Mesendoderm (in vitro differentiated cells): ENCODE data around the gene TRIM33.
"Not testable (repeated sequence)": the region's sequence is repeated elsewhere in the genome, so short reads cannot be mapped to it uniquely, and the experiment has no call there.

Experiments used
- DNase-seq: peaks from one replicate; pipeline ENCODE4 v3.0.0; 2013
- H2AK5ac ChIP-seq: 2 replicates; pipeline ENCODE4 v1.6.1; 2013; ENCODE audit warnings: low read length, inconsistent platforms
- H2BK120ac ChIP-seq: 2 replicates; pipeline ENCODE4 v1.6.1; 2013; ENCODE audit warnings: low read depth, mild to moderate bottlenecking, low read length, moderate library complexity, mixed read lengths
- H2BK15ac ChIP-seq: replicated peaks from 2 replicates; pipeline ENCODE4 v1.6.1; 2013; ENCODE audit warnings: low read depth, mild to moderate bottlenecking, moderate library complexity
- H2BK5ac ChIP-seq: 2 replicates; pipeline ENCODE4 v1.6.1; 2013; ENCODE audit warnings: low read length, inconsistent platforms
- H3K18ac ChIP-seq: 2 replicates; pipeline ENCODE4 v1.6.1; 2013; ENCODE audit warnings: mild to moderate bottlenecking, low read length, mixed read lengths
- H3K23ac ChIP-seq: one replicate; pipeline ENCODE4 v1.6.1; 2013; ENCODE audit warnings: low read length
- H3K27ac ChIP-seq: 2 replicates; pipeline ENCODE4 v1.5.1; 2013; ENCODE audit warnings: low read depth, mild to moderate bottlenecking, inconsistent platforms, low read length, moderate library complexity
- H3K27me3 ChIP-seq: 2 replicates; pipeline ENCODE4 v1.6.1; 2013; ENCODE audit warnings: low read length, control low read depth, mild to moderate bottlenecking, inconsistent platforms; ENCODE audit not compliant: insufficient read depth, poor library complexity
- H3K36me3 ChIP-seq: 2 replicates; pipeline ENCODE4 v1.6.1; 2013; ENCODE audit warnings: low read length, inconsistent platforms; ENCODE audit not compliant: control insufficient read depth, insufficient read depth
- H3K4ac ChIP-seq: one replicate; pipeline ENCODE4 v1.6.1; 2013; ENCODE audit warnings: low read depth, mild to moderate bottlenecking, low read length, moderate library complexity
- H3K4me1 ChIP-seq: 2 replicates; pipeline ENCODE4 v1.6.1; 2013; ENCODE audit warnings: low read depth, low read length, inconsistent platforms; ENCODE audit not compliant: control insufficient read depth
- H3K4me2 ChIP-seq: 2 replicates; pipeline ENCODE4 v1.6.1; 2013; ENCODE audit warnings: low read length
- H3K4me3 ChIP-seq: 2 replicates; pipeline ENCODE4 v1.5.1; 2013; ENCODE audit warnings: mild to moderate bottlenecking, low read length
- H3K56ac ChIP-seq: one replicate; pipeline ENCODE4 v1.6.1; 2013; ENCODE audit warnings: low read length
- H3K79me1 ChIP-seq: 2 replicates; pipeline ENCODE4 v1.6.1; 2013; ENCODE audit warnings: low read length, inconsistent platforms
- H3K79me2 ChIP-seq: 2 replicates; pipeline ENCODE4 v1.6.1; 2013; ENCODE audit warnings: mild to moderate bottlenecking, low read length; ENCODE audit not compliant: control insufficient read depth, insufficient read depth
- H3K9ac ChIP-seq: 2 replicates; pipeline ENCODE4 v1.6.1; 2013; ENCODE audit warnings: low read length, inconsistent platforms
- H4K5ac ChIP-seq: one replicate; pipeline ENCODE4 v1.6.1; 2013; ENCODE audit warnings: low read length
- H4K8ac ChIP-seq: one replicate; pipeline ENCODE4 v1.6.1; 2013; ENCODE audit warnings: low read depth, mild to moderate bottlenecking, control low read depth, low read length, moderate library complexity
- WGBS: extraction: QIAGEN DNeasy Blood & Tissue Kit; methylation state at CpG from one replicate; pipeline ENCODE4 v1.1.7; 2013; ENCODE audit warnings: low lambda C conversion rate, missing lambda C conversion rate; ENCODE audit not compliant: insufficient coverage; ENCODE audit errors: extremely low coverage; 5-methylcytosine and 5-hydroxymethylcytosine counted together

The TRIM33 gene

GRCh38 chr1:114428083-114428754 is 82.8 kb downstream of the TRIM33 start:
- H2BK5ac ChIP-seq = no peak overlapping the region
- H4K5ac ChIP-seq = no peak overlapping the region
- no peak overlapping the region for H3K4me3 ChIP-seq
- H2AK5ac ChIP-seq = no peak overlapping the region
- H3K79me2 ChIP-seq = no peaks in the 10 kb centered on the region
- no peak overlapping the region for H3K56ac ChIP-seq
- no peaks in the 10 kb centered on the region for H3K4me1 ChIP-seq
- no peak overlapping the region for H3K9ac ChIP-seq
- H2BK15ac ChIP-seq = no peak overlapping the region
- peaks cover 1% of the 10 kb centered on the region for H3K36me3 ChIP-seq
- no peak overlapping the region for H2BK120ac ChIP-seq
- no peaks in the 10 kb centered on the region for H3K27me3 ChIP-seq
- H3K18ac ChIP-seq = no peak overlapping the region
- no CpG with 5 or more reads among the region's 1 CpG for WGBS
- peak; percentile 8 for DNase-seq
- H3K79me1 ChIP-seq = no peaks in the 10 kb centered on the region
- no peak overlapping the region for H4K8ac ChIP-seq
- no peak overlapping the region for H3K23ac ChIP-seq
- H3K4me2 ChIP-seq = no peak overlapping the region
- H3K27ac ChIP-seq = no peak overlapping the region
- H3K4ac ChIP-seq = no peak overlapping the region

- Histone ChIP-seq H3K27ac (no peak overlapping the region), H4K8ac (no peak overlapping the region), H2BK120ac (no peak overlapping the region), H3K23ac (no peak overlapping the region), H3K36me3 (peaks cover 1% of the 10 kb centered on the region), H3K4me3 (no peak overlapping the region), H3K79me2 (no peaks in the 10 kb centered on the region), H3K56ac (no peak overlapping the region), H4K5ac (no peak overlapping the region), H3K18ac (no peak overlapping the region), H2BK15ac (no peak overlapping the region), H2AK5ac (no peak overlapping the region), H3K79me1 (no peaks in the 10 kb centered on the region), H3K9ac (no peak overlapping the region), H3K27me3 (no peaks in the 10 kb centered on the region), H2BK5ac (no peak overlapping the region), H3K4ac (no peak overlapping the region), H3K4me2 (no peak overlapping the region), H3K4me1 (no peaks in the 10 kb centered on the region)
- WGBS = no CpG with 5 or more reads among the region's 3 CpGs
- DNase-seq = no peak
Measured at GRCh38 chr1:114427612-114428011, 83.4 kb downstream of the TRIM33 start.

DNA sequence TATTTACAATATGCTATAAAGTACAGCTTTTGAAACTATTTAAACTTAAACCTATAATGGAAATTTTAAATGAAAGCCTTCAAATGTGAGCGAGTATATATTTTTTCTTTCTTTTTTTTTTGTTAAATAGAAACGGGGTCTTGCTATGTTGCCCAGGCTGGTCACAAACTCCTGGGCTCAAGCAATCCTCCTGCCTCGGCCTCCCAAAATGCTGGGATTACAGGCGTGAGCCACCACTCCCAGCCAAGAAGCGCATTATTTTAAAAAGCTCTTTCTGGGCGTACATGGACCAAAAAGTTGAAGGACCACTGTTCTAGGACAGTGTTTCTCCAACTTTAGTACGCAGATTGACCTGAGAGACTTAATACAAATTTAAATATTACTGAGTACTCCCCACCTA is 87.5 kb downstream of the TRIM33 start:
- Histone ChIP-seq H3K4ac (no peak overlapping the region), H3K79me2 (no peaks in the 10 kb centered on the region), H3K18ac (no peak overlapping the region), H3K4me3 (no peak overlapping the region), H3K79me1 (no peaks in the 10 kb centered on the region), H3K56ac (no peak overlapping the region), H2AK5ac (no peak overlapping the region), H4K8ac (no peak overlapping the region), H2BK15ac (no peak overlapping the region), H2BK120ac (no peak overlapping the region), H3K4me1 (no peaks in the 10 kb centered on the region), H3K4me2 (no peak overlapping the region), H3K27me3 (no peaks in the 10 kb centered on the region), H3K36me3 (peaks cover 1% of the 10 kb centered on the region), H3K27ac (no peak overlapping the region), H3K23ac (no peak overlapping the region), H2BK5ac (no peak overlapping the region), H4K5ac (no peak overlapping the region), H3K9ac (no peak overlapping the region)
- WGBS = no CpG with 5 or more reads among the region's 7 CpGs
- no peak for DNase-seq

- not testable (repeated sequence) for H3K4me1 ChIP-seq
Measured at GRCh38 chr1:114418948-114419347, 92.1 kb downstream of the TRIM33 start.

DNA sequence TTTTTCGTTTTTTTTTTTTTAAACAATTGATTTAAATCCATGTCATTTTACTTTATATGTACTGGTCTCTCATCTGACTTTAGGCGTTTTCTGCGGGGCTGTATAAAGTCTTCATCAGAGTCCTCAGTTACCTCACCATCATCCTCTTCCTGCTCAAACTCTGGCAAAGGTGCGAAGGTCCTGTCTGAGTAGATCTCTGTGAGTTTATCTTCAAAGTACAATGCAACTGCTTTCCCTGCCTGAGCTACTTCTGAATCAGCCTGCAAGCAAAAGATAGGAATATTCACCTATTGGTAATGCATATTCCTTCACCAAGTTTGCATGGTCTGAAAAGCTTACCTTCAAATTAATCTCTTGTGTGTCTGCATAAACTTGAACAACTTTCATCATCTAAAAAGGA is 113.4 kb downstream of the TRIM33 start:
- H3K4me1 ChIP-seq = no peaks in the 10 kb centered on the region
- H2BK15ac ChIP-seq = no peak overlapping the region
- H3K79me2 ChIP-seq = no peaks in the 10 kb centered on the region
- no peak overlapping the region for H3K18ac ChIP-seq
- H2BK5ac ChIP-seq = no peak overlapping the region
- DNase-seq = no peak
- H3K36me3 ChIP-seq = no peaks in the 10 kb centered on the region
- H3K4ac ChIP-seq = no peak overlapping the region
- H3K4me2 ChIP-seq = no peak overlapping the region
- H3K23ac ChIP-seq = no peak overlapping the region
- H4K5ac ChIP-seq = no peak overlapping the region
- no peak overlapping the region for H3K56ac ChIP-seq
- WGBS = no CpG with 5 or more reads among the region's 4 CpGs
- no peaks in the 10 kb centered on the region for H3K79me1 ChIP-seq
- no peak overlapping the region for H3K9ac ChIP-seq
- H3K4me3 ChIP-seq = no peak overlapping the region
- H4K8ac ChIP-seq = no peak overlapping the region
- no peak overlapping the region for H2BK120ac ChIP-seq
- no peak overlapping the region for H2AK5ac ChIP-seq
- no peaks in the 10 kb centered on the region for H3K27me3 ChIP-seq
- H3K27ac ChIP-seq = no peak overlapping the region

More at GRCh38 chr1:114418948-114419347, 92.1 kb downstream of the TRIM33 start:
- not testable (repeated sequence) for H2BK5ac ChIP-seq, DNase-seq, H2BK120ac ChIP-seq, H3K79me1 ChIP-seq, H4K5ac ChIP-seq, H3K27ac ChIP-seq, H4K8ac ChIP-seq, H3K36me3 ChIP-seq, H2AK5ac ChIP-seq, H3K4ac ChIP-seq, H3K9ac ChIP-seq, H3K18ac ChIP-seq, H3K23ac ChIP-seq, H3K27me3 ChIP-seq, H2BK15ac ChIP-seq, H3K79me2 ChIP-seq, H3K56ac ChIP-seq, H3K4me3 ChIP-seq, H3K4me2 ChIP-seq
- WGBS = no CpG with 5 or more reads among the region's 7 CpGs

DNA sequence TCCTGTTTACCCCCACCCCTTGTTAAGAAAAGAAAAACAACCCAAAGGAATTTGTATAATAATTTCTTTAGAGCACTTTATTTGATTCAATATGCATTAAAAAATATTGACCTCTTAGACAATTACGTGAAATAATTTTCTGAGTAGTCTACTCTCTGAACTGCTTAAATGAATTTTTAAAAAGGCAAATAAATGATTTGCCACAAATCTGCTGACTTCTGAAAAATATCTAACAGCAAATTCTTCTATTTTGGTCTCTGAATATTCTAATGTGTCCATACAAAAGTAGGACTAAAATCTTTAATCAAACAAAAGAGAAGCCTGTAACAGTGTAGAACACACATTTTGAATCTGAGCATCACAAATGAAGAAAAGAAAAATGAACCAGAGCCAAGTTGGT is 115.1 kb downstream of the TRIM33 start:
- no peaks in the 10 kb centered on the region for H3K79me2 ChIP-seq
- no peak for DNase-seq

More for the DNA sequence above, 115.1 kb downstream of the TRIM33 start:
- no CpG with 5 or more reads among the region's 1 CpG for WGBS
- H3K79me1 ChIP-seq = no peaks in the 10 kb centered on the region
- H3K9ac ChIP-seq = no peak overlapping the region
- H2BK15ac ChIP-seq = no peak overlapping the region
- no peak overlapping the region for H3K56ac ChIP-seq
- H4K8ac ChIP-seq = no peak overlapping the region
- no peaks in the 10 kb centered on the region for H3K36me3 ChIP-seq
- no peak overlapping the region for H2BK5ac ChIP-seq
- H3K4me1 ChIP-seq = no peaks in the 10 kb centered on the region
- no peak overlapping the region for H3K4me3 ChIP-seq
- H3K27me3 ChIP-seq = no peaks in the 10 kb centered on the region
- no peak overlapping the region for H3K23ac ChIP-seq
- H3K18ac ChIP-seq = no peak overlapping the region
- H3K4ac ChIP-seq = no peak overlapping the region
- no peak overlapping the region for H4K5ac ChIP-seq
- H3K27ac ChIP-seq = no peak overlapping the region
- no peak overlapping the region for H3K4me2 ChIP-seq
- H2BK120ac ChIP-seq = no peak overlapping the region
- H2AK5ac ChIP-seq = no peak overlapping the region
